NCI-H1694 treated with DMSO at 0.1 percent for 48 hours (cell line): ENCODE measurements around the gene L2HGDH.

Experiments used
- DNase-seq: peaks from one replicate; lab custom pipeline; 2025; lab: John Stamatoyannopoulos, UW

The L2HGDH gene

GRCh38 chr14:50288146-50288545 lies 23.9 kb downstream of the L2HGDH start:
- DNase-seq, result no peak

- no peak for DNase-seq
These were observed 26.2 kb downstream of the L2HGDH start for GRCh38 chr14:50285861-50286260.

GRCh38 chr14:50272498-50272897 lies 39.5 kb downstream of the L2HGDH start:
- DNase-seq, result no peak

- DNase-seq, result no peak
These were observed 41.1 kb downstream of the L2HGDH start for GRCh38 chr14:50270932-50271331.

GRCh38 chr14:50265029-50265428 lies 47.0 kb downstream of the L2HGDH start:
- DNase-seq, result no peak

- DNase-seq, result no peak
These were observed 48.7 kb downstream of the L2HGDH start for GRCh38 chr14:50263321-50263720.

- no peak for DNase-seq
These were observed 49.2 kb downstream of the L2HGDH start for GRCh38 chr14:50262865-50263264.

- DNase-seq, result peak; percentile 1
These were observed 51.5 kb downstream of the L2HGDH start for GRCh38 chr14:50260511-50260910.

GRCh38 chr14:50260072-50260471 lies 52.0 kb downstream of the L2HGDH start:
- DNase-seq, result no peak

- no peak for DNase-seq
These were observed 54.3 kb downstream of the L2HGDH start for GRCh38 chr14:50257732-50258131.

GRCh38 chr14:50254248-50254647 lies 57.8 kb downstream of the L2HGDH start:
- no peak for DNase-seq

GRCh38 chr14:50249136-50249775 lies 62.8 kb downstream of the L2HGDH start:
- no peak for DNase-seq

GRCh38 chr14:50247245-50247644 lies 64.8 kb downstream of the L2HGDH start:
- DNase-seq, result no peak

GRCh38 chr14:50242566-50243310 lies 69.3 kb downstream of the L2HGDH start:
- no peak for DNase-seq

GRCh38 chr14:50242096-50242495 lies 69.9 kb downstream of the L2HGDH start:
- DNase-seq, result no peak

GRCh38 chr14:50237427-50237826 lies 74.6 kb downstream of the L2HGDH start:
- no peak for DNase-seq

GRCh38 chr14:50233951-50234250 lies 78.1 kb downstream of the L2HGDH start:
- no peak for DNase-seq

GRCh38 chr14:50233166-50233950 lies 78.7 kb downstream of the L2HGDH start:
- no peak for DNase-seq

GRCh38 chr14:50232276-50232642 lies 79.8 kb downstream of the L2HGDH start:
- no peak for DNase-seq

- DNase-seq, result peak; percentile 86
These were observed 80.4 kb downstream of the L2HGDH start, which contains the start of gene SOS2 for GRCh38 chr14:50231475-50232275. SOS2 (minus strand) TSS chr14:50231578; CDS start chr14:50231283, 295 bp downstream.

GRCh38 chr14:50230701-50231474 lies 81.1 kb downstream of the L2HGDH start:
- DNase-seq, result peak; percentile 11

GRCh38 chr14:50230401-50230700 lies 81.7 kb downstream of the L2HGDH start:
- DNase-seq, result no peak
